ENCODE measurements around the gene DES.

DNA sequence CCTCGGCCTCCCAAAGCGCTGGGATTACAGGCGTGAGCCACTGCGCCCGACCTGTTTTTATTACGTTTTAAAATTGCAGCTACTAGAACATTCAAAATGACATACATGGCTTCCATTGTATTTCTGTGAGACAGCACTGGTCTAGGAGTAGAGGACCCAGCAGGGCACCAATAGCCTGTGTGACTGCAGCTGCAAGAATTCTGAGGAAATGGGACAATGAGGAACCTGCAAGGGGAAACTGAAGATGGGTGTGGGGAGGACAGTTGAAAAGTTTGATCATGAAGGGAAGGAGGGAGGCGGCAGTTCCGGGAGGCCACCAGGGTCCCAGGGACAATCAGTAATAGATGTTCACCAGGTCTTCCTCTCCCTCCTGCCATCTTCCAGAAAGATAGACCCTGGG, 16.6 kb upstream of the DES start:
- no peak for TF ChIP-seq POLR2A (IDR thresholded peaks at IDR 0.05)
- TF ChIP-seq, protein P1, sequence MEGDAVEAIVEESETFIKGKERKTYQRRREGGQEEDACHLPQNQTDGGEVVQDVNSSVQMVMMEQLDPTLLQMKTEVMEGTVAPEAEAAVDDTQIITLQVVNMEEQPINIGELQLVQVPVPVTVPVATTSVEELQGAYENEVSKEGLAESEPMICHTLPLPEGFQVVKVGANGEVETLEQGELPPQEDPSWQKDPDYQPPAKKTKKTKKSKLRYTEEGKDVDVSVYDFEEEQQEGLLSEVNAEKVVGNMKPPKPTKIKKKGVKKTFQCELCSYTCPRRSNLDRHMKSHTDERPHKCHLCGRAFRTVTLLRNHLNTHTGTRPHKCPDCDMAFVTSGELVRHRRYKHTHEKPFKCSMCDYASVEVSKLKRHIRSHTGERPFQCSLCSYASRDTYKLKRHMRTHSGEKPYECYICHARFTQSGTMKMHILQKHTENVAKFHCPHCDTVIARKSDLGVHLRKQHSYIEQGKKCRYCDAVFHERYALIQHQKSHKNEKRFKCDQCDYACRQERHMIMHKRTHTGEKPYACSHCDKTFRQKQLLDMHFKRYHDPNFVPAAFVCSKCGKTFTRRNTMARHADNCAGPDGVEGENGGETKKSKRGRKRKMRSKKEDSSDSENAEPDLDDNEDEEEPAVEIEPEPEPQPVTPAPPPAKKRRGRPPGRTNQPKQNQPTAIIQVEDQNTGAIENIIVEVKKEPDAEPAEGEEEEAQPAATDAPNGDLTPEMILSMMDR (IDR thresholded peaks at IDR 0.05) = no peak
